Transverse colon (tissue), 4 donors: Measurements from ENCODE around the gene TRDN.

Source experiments
- CTCF ChIP-seq, 5 experiments: fragments of 200-600 bp in 3 of 5; fragments of 450-650 bp in 2 of 5; sonication (generic) in 3 of 5; IDR thresholded peaks; 1 replicate in 2 of 5; 2 replicates in 3 of 5; pipeline ENCODE4 v1.5.1; 2016 to 2017; ENCODE audit warnings: antibody characterized with exemption in 5 of 5, inconsistent platforms in 3 of 5, mild to moderate bottlenecking in 2 of 5, moderate library complexity in 1 of 5
- POLR2A ChIP-seq: fragments of 450-650 bp; IDR thresholded peaks from one replicate; pipeline ENCODE4 v1.6.1; 2016; ENCODE audit warnings: antibody characterized with exemption, mild to moderate bottlenecking, moderate library complexity
- POLR2AphosphoS5 ChIP-seq, 3 donors: sonication (generic); formaldehyde crosslinking; IDR thresholded peaks; one replicate each; pipeline ENCODE4 v1.6.1; 2016; ENCODE audit warnings: antibody characterized with exemption in 3 of 3

DNA sequence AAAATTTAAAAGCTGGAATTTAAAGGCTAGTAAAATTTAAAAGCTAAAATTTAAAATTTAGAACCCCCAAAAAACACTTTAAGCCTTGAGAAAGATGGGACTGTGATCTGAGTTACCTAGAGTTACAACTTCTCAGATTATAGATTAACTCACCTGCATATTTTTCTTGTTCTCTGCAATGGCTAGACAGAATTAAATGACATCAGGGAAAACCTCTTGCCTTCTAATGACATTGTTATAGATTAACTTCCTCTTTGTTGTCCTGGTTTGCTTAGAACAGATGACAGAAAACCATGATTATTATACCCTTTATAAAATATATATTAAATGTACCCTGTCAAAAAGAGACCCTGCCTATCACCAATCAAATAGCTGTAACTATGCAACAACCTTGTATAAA lies 56.4 kb downstream of the TRDN start:
- no peak for TF ChIP-seq CTCF (IDR thresholded peaks at IDR 0.05)
- TF ChIP-seq POLR2A, result no peak
- TF ChIP-seq POLR2AphosphoS5 (IDR thresholded peaks at IDR 0.05), result no peak
